Endodermal cell (in vitro differentiated cells): Measurements from ENCODE around the gene RSRP1. TPM values are rescaled to one million over a fixed set of nuclear protein-coding genes. Genes with fewer than 3 reads are reported as not detected.
"Not testable (repeated sequence)": the region's sequence is repeated elsewhere in the genome, so short reads cannot be mapped to it uniquely, and the experiment has no call there.

Experiments
- DNase-seq: peaks from one replicate; pipeline ENCODE4 v3.0.0-alpha.2; 2017
- H3K27ac ChIP-seq: 2 replicates; pipeline ENCODE4 v1.5.1; 2013; ENCODE audit warnings: mild to moderate bottlenecking, low read depth, low read length, moderate library complexity
- H3K27me3 ChIP-seq: 2 replicates; pipeline ENCODE4 v1.6.1; 2013; ENCODE audit warnings: mild to moderate bottlenecking, low read length, moderate library complexity; ENCODE audit not compliant: insufficient read depth, control insufficient read depth, poor library complexity, severe bottlenecking
- H3K36me3 ChIP-seq: 2 replicates; pipeline ENCODE4 v1.7.0; 2013; ENCODE audit warnings: mild to moderate bottlenecking, low read length, moderate library complexity; ENCODE audit not compliant: control insufficient read depth, insufficient read depth
- H3K4me1 ChIP-seq: one replicate; pipeline ENCODE4 v1.7.0; 2013; ENCODE audit warnings: low read length; ENCODE audit not compliant: control insufficient read depth, insufficient read depth
- H3K4me3 ChIP-seq: 2 replicates; pipeline ENCODE4 v1.5.1; 2013; ENCODE audit warnings: mild to moderate bottlenecking, low read length, moderate library complexity
- H3K9ac ChIP-seq: 2 replicates; pipeline ENCODE4 v1.6.1; 2013; ENCODE audit warnings: mild to moderate bottlenecking, low read length, moderate library complexity; ENCODE audit not compliant: poor library complexity, severe bottlenecking; ENCODE audit errors: extremely low read depth
- H3K9me3 ChIP-seq: 2 replicates; pipeline ENCODE4 v1.6.1; 2013; ENCODE audit warnings: mild to moderate bottlenecking, low read length, moderate library complexity; ENCODE audit not compliant: control insufficient read depth
- H3K27ac Mint-ChIP-seq: 2 replicates; pipeline ENCODE4 v1.8.0; 2020; ENCODE audit warnings: mixed read lengths
- H3K27me3 Mint-ChIP-seq: 2 replicates; pipeline ENCODE4 v1.8.0; 2021; ENCODE audit warnings: mild to moderate bottlenecking, mixed read lengths; ENCODE audit not compliant: insufficient read depth
- H3K36me3 Mint-ChIP-seq: 2 replicates; pipeline ENCODE4 v1.8.0; 2020; ENCODE audit warnings: low read depth, mixed read lengths
- H3K4me1 Mint-ChIP-seq: 2 replicates; pipeline ENCODE4 v1.8.0; 2020; ENCODE audit warnings: mixed read lengths
- H3K4me3 Mint-ChIP-seq: 2 replicates; pipeline ENCODE4 v1.8.0; 2020; ENCODE audit warnings: mild to moderate bottlenecking, moderate library complexity, mixed read lengths
- H3K9me3 Mint-ChIP-seq: 2 replicates; pipeline ENCODE4 v1.8.0; 2020; ENCODE audit warnings: mild to moderate bottlenecking, mixed read lengths
- WGBS, 2 experiments: methylation state at CpG; one replicate each; pipeline versions ENCODE4 v1.1.5 to v1.1.7; 2013; ENCODE audit warnings: missing lambda C conversion rate in 2 of 2, mixed read lengths in 1 of 2; ENCODE audit not compliant: insufficient coverage in 1 of 2, insufficient read length in 1 of 2; 5-methylcytosine and 5-hydroxymethylcytosine counted together
- total RNA-seq, 2 donors: library from RNA; stranded (reverse); fragmentation: NEBNext Ultra II Directional in 1 of 2; extraction: Animal tissue kit (Norgen Biotek cat#: 25700) in 1 of 2; gene quantifications; 2 replicates in 1 of 2; 3 replicates in 1 of 2; pipeline ENCODE4 v1.2.1, GENCODE V29; 2021
- TF ChIP-seq, protein P1 (sequence below): fragments of 200-600 bp; sonication (generic); conservative IDR thresholded peaks from 2 replicates; pipeline ENCODE4 v1.5.0; 2021; ENCODE audit warnings: antibody characterized with exemption, mild to moderate bottlenecking

Gene RSRP1
- total RNA-seq, 2 donors from 2014 or later, result 90.3 to 92.5 TPM

GRCh38 chr1:25238046-25238445 is 9.2 kb downstream of the RSRP1 start:
- no peaks in the 10 kb centered on the region for H3K27me3 Mint-ChIP-seq
- Histone ChIP-seq H3K36me3 (peaks cover 31% of the 10 kb centered on the region), H3K27me3 (no peaks in the 10 kb centered on the region), H3K27ac (no peak overlapping the region), H3K9me3 (no peaks in the 10 kb centered on the region), H3K4me1 (no peaks in the 10 kb centered on the region), H3K4me3 (no peak overlapping the region), H3K9ac (no peak overlapping the region)
- no peaks in the 10 kb centered on the region for H3K9me3 Mint-ChIP-seq
- 92 to 97% methylated on average over 5 to 11 of the region's 11 CpGs for WGBS, 2 experiments
- no peak overlapping the region for H3K4me3 Mint-ChIP-seq
- DNase-seq, result no peak
- H3K4me1 Mint-ChIP-seq, result peaks cover 15% of the 10 kb centered on the region
- H3K27ac Mint-ChIP-seq, result no peak overlapping the region
- peaks cover 29% of the 10 kb centered on the region for H3K36me3 Mint-ChIP-seq
- TF ChIP-seq, protein P1, sequence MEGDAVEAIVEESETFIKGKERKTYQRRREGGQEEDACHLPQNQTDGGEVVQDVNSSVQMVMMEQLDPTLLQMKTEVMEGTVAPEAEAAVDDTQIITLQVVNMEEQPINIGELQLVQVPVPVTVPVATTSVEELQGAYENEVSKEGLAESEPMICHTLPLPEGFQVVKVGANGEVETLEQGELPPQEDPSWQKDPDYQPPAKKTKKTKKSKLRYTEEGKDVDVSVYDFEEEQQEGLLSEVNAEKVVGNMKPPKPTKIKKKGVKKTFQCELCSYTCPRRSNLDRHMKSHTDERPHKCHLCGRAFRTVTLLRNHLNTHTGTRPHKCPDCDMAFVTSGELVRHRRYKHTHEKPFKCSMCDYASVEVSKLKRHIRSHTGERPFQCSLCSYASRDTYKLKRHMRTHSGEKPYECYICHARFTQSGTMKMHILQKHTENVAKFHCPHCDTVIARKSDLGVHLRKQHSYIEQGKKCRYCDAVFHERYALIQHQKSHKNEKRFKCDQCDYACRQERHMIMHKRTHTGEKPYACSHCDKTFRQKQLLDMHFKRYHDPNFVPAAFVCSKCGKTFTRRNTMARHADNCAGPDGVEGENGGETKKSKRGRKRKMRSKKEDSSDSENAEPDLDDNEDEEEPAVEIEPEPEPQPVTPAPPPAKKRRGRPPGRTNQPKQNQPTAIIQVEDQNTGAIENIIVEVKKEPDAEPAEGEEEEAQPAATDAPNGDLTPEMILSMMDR, result no peak

DNA sequence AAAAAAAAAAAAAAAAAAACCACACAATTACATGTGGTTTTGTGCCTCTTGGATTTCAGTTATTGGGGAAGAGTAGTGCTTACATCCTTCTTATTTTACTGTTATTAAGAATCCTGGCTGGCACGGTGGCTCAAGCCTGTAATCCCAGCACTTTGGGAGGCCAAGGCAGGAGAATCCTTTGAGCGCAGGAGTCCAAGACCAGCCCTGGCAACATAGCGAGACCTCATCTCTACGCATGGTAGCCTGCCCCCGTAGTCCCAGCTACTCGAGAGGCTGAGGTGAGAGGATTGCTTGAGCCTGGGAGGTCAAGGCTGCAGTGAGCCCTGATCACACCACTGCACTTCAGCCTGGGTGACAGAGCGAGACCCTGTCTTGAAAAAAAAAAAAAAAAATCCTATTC is 11.0 kb downstream of the RSRP1 start:
- 94 to 97% methylated on average over 6 to 7 of the region's 7 CpGs for WGBS, 2 experiments
- DNase-seq, H3K27ac Mint-ChIP-seq, H3K27me3 ChIP-seq, H3K27ac ChIP-seq, H3K4me3 ChIP-seq, H3K9ac ChIP-seq, H3K27me3 Mint-ChIP-seq, H3K4me1 ChIP-seq, H3K9me3 Mint-ChIP-seq, H3K9me3 ChIP-seq, H3K4me3 Mint-ChIP-seq: not testable (repeated sequence)
- peaks cover 14% of the 10 kb centered on the region for H3K36me3 ChIP-seq
- Mint-ChIP-seq H3K36me3 (peaks cover 18% of the 10 kb centered on the region), H3K4me1 (peaks cover 22% of the 10 kb centered on the region)

DNA sequence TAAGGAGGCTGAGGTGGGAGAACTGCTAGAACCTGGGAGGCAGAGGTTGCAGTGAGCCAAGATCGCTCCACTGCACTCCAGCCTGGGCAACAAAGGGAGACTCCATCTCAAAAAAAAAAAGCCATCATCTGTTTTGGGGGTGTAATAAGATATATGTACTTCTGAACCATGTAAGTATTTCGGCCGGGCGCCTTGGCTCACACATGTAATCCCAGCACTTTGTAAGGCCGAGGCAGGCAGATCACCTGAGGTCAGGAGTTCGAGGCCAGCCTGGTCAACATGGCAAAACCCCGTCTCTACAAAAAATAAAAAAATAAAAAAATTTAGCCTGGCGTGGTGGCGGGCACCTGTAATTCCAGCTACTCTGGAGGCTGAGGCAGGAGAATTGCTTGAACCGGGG is 11.8 kb downstream of the RSRP1 start:
- not testable (repeated sequence) for H3K4me3 Mint-ChIP-seq, H3K4me1 ChIP-seq, H3K27me3 Mint-ChIP-seq, H3K27ac Mint-ChIP-seq, H3K9me3 Mint-ChIP-seq, H3K9me3 ChIP-seq, H3K27me3 ChIP-seq, DNase-seq, H3K4me3 ChIP-seq, H3K27ac ChIP-seq, H3K9ac ChIP-seq
- H3K36me3 Mint-ChIP-seq, result peaks cover 20% of the 10 kb centered on the region
- peaks cover 12% of the 10 kb centered on the region for H3K36me3 ChIP-seq
- peaks cover 20% of the 10 kb centered on the region for H3K4me1 Mint-ChIP-seq
- WGBS, 2 experiments, result 93 to 97% methylated on average over 8 to 10 of the region's 10 CpGs

GRCh38 chr1:25232866-25233784 is 14.1 kb downstream of the RSRP1 start:
- Mint-ChIP-seq H3K27ac (no peak overlapping the region), H3K9me3 (no peaks in the 10 kb centered on the region), H3K4me3 (no peak overlapping the region), H3K4me1 (peaks cover 12% of the 10 kb centered on the region), H3K27me3 (no peaks in the 10 kb centered on the region), H3K36me3 (peaks cover 27% of the 10 kb centered on the region)
- Histone ChIP-seq H3K36me3 (peaks cover 22% of the 10 kb centered on the region), H3K4me3 (peak overlapping the region; percentile 84), H3K27me3 (no peaks in the 10 kb centered on the region), H3K9ac (peak overlapping the region; percentile 83), H3K9me3 (no peaks in the 10 kb centered on the region), H3K4me1 (no peaks in the 10 kb centered on the region), H3K27ac (peak overlapping the region; percentile 79)
- TF ChIP-seq, protein P1, result no peak
- WGBS, 2 experiments, result 0 to 23% methylated on average over 10 to 13 of the region's 13 CpGs
- peak; percentile 93 for DNase-seq
